Fibroblast of lung (primary cell): ENCODE measurements around the gene MARCKS. TPM values are rescaled to one million over a fixed set of nuclear protein-coding genes. Genes with fewer than 3 reads are reported as not detected.
A peak's percentile ranks its signal among the peaks of the same experiment; 100 is the strongest.

Source experiments
- DNase-seq, 2 donors: peaks; one replicate each; pipeline versions ENCODE4 v3.0.0 to v3.0.0-alpha.2; 2010; ENCODE audit warnings: low read depth in 2 of 2
- H2AFZ ChIP-seq: 2 replicates; pipeline ENCODE4 v1.5.1; 2012; ENCODE audit warnings: low read length, control low read depth, inconsistent platforms
- H3K27ac ChIP-seq: 2 replicates; pipeline ENCODE4 v1.5.1; 2011; ENCODE audit warnings: low read length, control low read depth; ENCODE audit not compliant: insufficient read depth
- H3K27me3 ChIP-seq: 2 replicates; pipeline ENCODE4 v1.5.1; 2011; ENCODE audit warnings: mild to moderate bottlenecking, low read length; ENCODE audit not compliant: control insufficient read depth, insufficient read depth
- H3K36me3 ChIP-seq: 2 replicates; pipeline ENCODE4 v1.5.1; 2011; ENCODE audit warnings: low read length; ENCODE audit not compliant: control insufficient read depth, insufficient read depth
- H3K4me1 ChIP-seq: 2 replicates; pipeline ENCODE4 v1.5.1; 2011; ENCODE audit warnings: low read length; ENCODE audit not compliant: control insufficient read depth, insufficient read depth; ENCODE audit errors: extremely low read depth
- H3K4me2 ChIP-seq: 2 replicates; pipeline ENCODE4 v1.5.1; 2011; ENCODE audit warnings: low read length, control low read depth; ENCODE audit not compliant: insufficient read depth; ENCODE audit errors: extremely low read depth
- H3K4me3 ChIP-seq, 4 experiments: fragments of 200-600 bp in 1 of 4; sonication (generic) in 1 of 4; replicated peaks in 1 of 4; 2 replicates each; pipeline ENCODE4 v1.5.1; 2011 to 2016; ENCODE audit warnings: low read length in 4 of 4, low read depth in 3 of 4, mild to moderate bottlenecking in 3 of 4, control low read depth in 2 of 4, inconsistent platforms in 1 of 4, mixed read lengths in 1 of 4; ENCODE audit not compliant: insufficient read depth in 1 of 4; ENCODE audit errors: control extremely low read depth in 1 of 4
- H3K79me2 ChIP-seq: 2 replicates; pipeline ENCODE4 v1.5.1; 2012; ENCODE audit warnings: mild to moderate bottlenecking, low read length, inconsistent platforms; ENCODE audit not compliant: control insufficient read depth, insufficient read depth
- H3K9ac ChIP-seq: 2 replicates; pipeline ENCODE4 v1.5.1; 2011; ENCODE audit warnings: mild to moderate bottlenecking, low read length, control low read depth; ENCODE audit not compliant: insufficient read depth
- H3K9me3 ChIP-seq: 2 replicates; pipeline ENCODE4 v1.5.1; 2012; ENCODE audit warnings: low read depth, low read length; ENCODE audit not compliant: control insufficient read depth, insufficient read depth
- H4K20me1 ChIP-seq: 2 replicates; pipeline ENCODE4 v1.5.1; 2011; ENCODE audit warnings: low read length; ENCODE audit not compliant: control insufficient read depth, insufficient read depth; ENCODE audit errors: extremely low read depth
- CTCF ChIP-seq, 2 donors: IDR thresholded peaks in 1 of 2; conservative IDR thresholded peaks in 1 of 2; 1 replicate in 1 of 2; 2 replicates in 1 of 2; pipeline ENCODE4 v1.5.1; 2011 to 2012; ENCODE audit warnings: low read length in 2 of 2, control low read depth in 1 of 2, inconsistent platforms in 1 of 2, low read depth in 1 of 2, mild to moderate bottlenecking in 1 of 2
- EZH2 ChIP-seq: IDR thresholded peaks from 2 replicates; pipeline ENCODE4 v1.5.1; 2012; ENCODE audit warnings: low read length, control low read depth, mild to moderate bottlenecking; ENCODE audit errors: missing control alignments
- polyA plus RNA-seq, 2 donors: library from polyadenylated mRNA; depleted of rRNA in 1 of 2; stranded (reverse) in 1 of 2; unstranded in 1 of 2; fragments of >200 nt; gene quantifications; 2 replicates each; pipeline ENCODE4 v1.2.1, GENCODE V29; 2011 to 2012; ENCODE audit warnings: missing spikeins in 1 of 2
- total RNA-seq: library from RNA; depleted of rRNA; stranded (reverse); fragments of >200 nt; gene quantifications from 2 replicates; pipeline ENCODE4 v1.2.1, GENCODE V29; 2014

MARCKS gene
- total and polyA plus RNA-seq, 2 donors (not counting 1 experiment from before 2014, with no cell fraction given): 103 to 121 TPM

GRCh38 chr6:113876695-113877094 is 19.6 kb downstream of the MARCKS start:
- H3K4me3 ChIP-seq: no peak overlapping the region
- no peak overlapping the region for H2AFZ ChIP-seq
- peak in 1 of 2 donors; percentile 25 for DNase-seq
- H3K79me2 ChIP-seq: no peaks in the 10 kb centered on the region
- H3K9me3 ChIP-seq: no peaks in the 10 kb centered on the region
- H3K36me3 ChIP-seq: no peaks in the 10 kb centered on the region
- no peak for TF ChIP-seq CTCF (conservative IDR thresholded peaks at IDR 0.05 in 1 of 2, IDR thresholded peaks at IDR 0.05 in 1 of 2; ENCODE audit: low read depth in 1 of 2, low read length in 2 of 2)
- H3K27me3 ChIP-seq: no peaks in the 10 kb centered on the region
- no peak overlapping the region for H3K9ac ChIP-seq
- H4K20me1 ChIP-seq: no peaks in the 10 kb centered on the region
- peaks cover 3% of the 10 kb centered on the region for H3K4me1 ChIP-seq
- no peak overlapping the region for H3K27ac ChIP-seq
- no peak overlapping the region for H3K4me2 ChIP-seq

GRCh38 chr6:113879186-113880096 is 22.3 kb downstream of the MARCKS start:
- no peak for TF ChIP-seq EZH2
- peak; percentile 68 to 76 for TF ChIP-seq CTCF (conservative IDR thresholded peaks at IDR 0.05 in 1 of 2, IDR thresholded peaks at IDR 0.05 in 1 of 2; ENCODE audit: low read depth in 1 of 2, low read length in 2 of 2)

GRCh38 chr6:113881478-113881980 is 24.4 kb downstream of the MARCKS start:
- no peak for TF ChIP-seq EZH2
- TF ChIP-seq CTCF (conservative IDR thresholded peaks at IDR 0.05 in 1 of 2, IDR thresholded peaks at IDR 0.05 in 1 of 2; ENCODE audit: low read depth in 1 of 2, low read length in 2 of 2): no peak
- DNase-seq: no peak
- Histone ChIP-seq H3K27ac (no peak overlapping the region), H3K4me1 (no peaks in the 10 kb centered on the region), H2AFZ (no peak overlapping the region), H3K9me3 (no peaks in the 10 kb centered on the region), H3K36me3 (no peaks in the 10 kb centered on the region), H3K4me2 (no peak overlapping the region), H4K20me1 (no peaks in the 10 kb centered on the region), H3K9ac (no peak overlapping the region), H3K27me3 (no peaks in the 10 kb centered on the region), H3K4me3 (no peak overlapping the region), H3K79me2 (no peaks in the 10 kb centered on the region)

More at GRCh38 chr6:113879186-113880096, 22.3 kb downstream of the MARCKS start:
- Histone ChIP-seq H3K9me3 (no peaks in the 10 kb centered on the region), H4K20me1 (no peaks in the 10 kb centered on the region), H3K27me3 (no peaks in the 10 kb centered on the region), H3K36me3 (no peaks in the 10 kb centered on the region), H3K4me2 (no peak overlapping the region), H3K27ac (no peak overlapping the region), H2AFZ (no peak overlapping the region), H3K4me3 (no peak overlapping the region), H3K4me1 (peaks cover 3% of the 10 kb centered on the region), H3K79me2 (no peaks in the 10 kb centered on the region), H3K9ac (no peak overlapping the region)
- DNase-seq: peak; percentile 76 to 84
